Measurements from ENCODE around the gene ELOVL2.

DNA sequence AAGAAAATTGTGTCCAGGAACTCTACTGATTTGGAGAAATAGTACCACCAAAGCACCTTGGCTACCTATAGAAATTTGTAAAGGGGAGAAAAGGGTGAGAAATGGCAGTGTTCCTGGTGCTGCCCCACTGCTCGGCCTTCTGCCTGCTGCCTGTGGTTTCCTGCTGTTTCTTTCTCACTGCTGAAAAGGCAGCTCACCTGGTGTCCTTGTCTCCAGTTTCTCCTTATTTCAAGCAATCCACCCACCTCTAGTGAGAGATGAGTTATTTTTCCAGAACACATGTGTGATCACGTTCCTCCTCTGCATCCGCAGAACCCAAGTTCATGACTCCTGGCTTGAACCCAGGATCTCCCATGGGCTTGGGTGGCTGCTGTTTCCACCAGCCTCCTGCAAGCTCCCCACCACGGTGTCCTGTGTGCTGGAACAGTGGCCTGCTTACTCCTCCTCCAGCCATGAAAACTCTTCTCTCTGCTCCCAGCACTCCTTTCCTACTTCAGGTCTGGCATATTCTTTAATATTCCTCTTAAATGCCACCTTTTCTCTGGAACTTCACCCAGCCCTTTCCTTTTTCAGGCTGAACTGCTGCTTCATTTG, 48.9 kb downstream of the ELOVL2 start:
- TF ChIP-seq, protein P1, sequence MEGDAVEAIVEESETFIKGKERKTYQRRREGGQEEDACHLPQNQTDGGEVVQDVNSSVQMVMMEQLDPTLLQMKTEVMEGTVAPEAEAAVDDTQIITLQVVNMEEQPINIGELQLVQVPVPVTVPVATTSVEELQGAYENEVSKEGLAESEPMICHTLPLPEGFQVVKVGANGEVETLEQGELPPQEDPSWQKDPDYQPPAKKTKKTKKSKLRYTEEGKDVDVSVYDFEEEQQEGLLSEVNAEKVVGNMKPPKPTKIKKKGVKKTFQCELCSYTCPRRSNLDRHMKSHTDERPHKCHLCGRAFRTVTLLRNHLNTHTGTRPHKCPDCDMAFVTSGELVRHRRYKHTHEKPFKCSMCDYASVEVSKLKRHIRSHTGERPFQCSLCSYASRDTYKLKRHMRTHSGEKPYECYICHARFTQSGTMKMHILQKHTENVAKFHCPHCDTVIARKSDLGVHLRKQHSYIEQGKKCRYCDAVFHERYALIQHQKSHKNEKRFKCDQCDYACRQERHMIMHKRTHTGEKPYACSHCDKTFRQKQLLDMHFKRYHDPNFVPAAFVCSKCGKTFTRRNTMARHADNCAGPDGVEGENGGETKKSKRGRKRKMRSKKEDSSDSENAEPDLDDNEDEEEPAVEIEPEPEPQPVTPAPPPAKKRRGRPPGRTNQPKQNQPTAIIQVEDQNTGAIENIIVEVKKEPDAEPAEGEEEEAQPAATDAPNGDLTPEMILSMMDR (conservative IDR thresholded peaks at IDR 0.05; ENCODE audit: low read length) = no peak
- no peak for TF ChIP-seq EZH2phosphoT487 (IDR thresholded peaks at IDR 0.05; ENCODE audit: borderline replicate concordance, low read depth, low read length)

Data from OCI-LY7 (cell line).